DOHH2 (cell line): ENCODE measurements around the gene B4GALNT4.

Experiments used
- EZH2phosphoT487 ChIP-seq: fragments of 200-600 bp; sonication (generic); IDR thresholded peaks from 2 replicates; pipeline ENCODE4 v1.6.1; 2017; ENCODE audit warnings: borderline replicate concordance, mild to moderate bottlenecking, antibody characterized with exemption, low read length, moderate library complexity, mixed read lengths
- TF ChIP-seq, protein P1 (sequence below): fragments of 200-600 bp; sonication (generic); IDR thresholded peaks from one replicate; pipeline ENCODE4 v1.5.1; 2014; ENCODE audit warnings: antibody characterized with exemption, mild to moderate bottlenecking, low read depth, low read length; ENCODE audit not compliant: poor library complexity, severe bottlenecking

DNA sequence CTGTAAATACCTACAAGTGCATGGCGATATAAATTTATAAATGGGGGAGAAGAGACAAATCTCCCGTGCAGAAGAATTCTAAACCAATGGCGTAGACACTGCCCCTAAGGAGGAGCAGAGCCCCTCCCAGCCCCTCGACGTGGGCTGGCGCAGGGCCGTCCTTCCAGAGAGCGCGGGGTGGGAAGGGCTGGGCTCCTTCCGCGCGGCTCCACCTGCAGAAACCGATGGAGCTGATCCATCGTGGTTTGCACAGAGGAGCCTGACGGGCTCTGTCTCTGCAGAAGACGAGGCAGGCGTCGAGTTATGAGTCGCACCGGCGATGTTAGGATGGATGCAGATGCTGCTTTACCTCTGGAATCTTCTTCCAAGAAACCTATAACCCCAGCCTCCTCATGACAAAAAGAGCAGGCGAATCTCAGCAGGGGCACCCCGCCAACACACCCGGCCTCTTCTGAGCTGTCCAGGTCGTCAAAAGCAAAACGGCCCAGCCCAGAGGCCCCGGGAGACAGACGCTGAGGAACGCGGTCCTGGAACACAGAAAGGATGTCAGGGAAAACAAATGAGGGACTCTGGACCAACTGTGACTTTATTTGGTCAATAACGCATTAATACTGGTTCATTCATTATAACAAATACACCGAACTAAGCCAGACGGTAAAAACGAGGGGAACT, 11.0 kb upstream of the B4GALNT4 start:
- TF ChIP-seq, protein P1, sequence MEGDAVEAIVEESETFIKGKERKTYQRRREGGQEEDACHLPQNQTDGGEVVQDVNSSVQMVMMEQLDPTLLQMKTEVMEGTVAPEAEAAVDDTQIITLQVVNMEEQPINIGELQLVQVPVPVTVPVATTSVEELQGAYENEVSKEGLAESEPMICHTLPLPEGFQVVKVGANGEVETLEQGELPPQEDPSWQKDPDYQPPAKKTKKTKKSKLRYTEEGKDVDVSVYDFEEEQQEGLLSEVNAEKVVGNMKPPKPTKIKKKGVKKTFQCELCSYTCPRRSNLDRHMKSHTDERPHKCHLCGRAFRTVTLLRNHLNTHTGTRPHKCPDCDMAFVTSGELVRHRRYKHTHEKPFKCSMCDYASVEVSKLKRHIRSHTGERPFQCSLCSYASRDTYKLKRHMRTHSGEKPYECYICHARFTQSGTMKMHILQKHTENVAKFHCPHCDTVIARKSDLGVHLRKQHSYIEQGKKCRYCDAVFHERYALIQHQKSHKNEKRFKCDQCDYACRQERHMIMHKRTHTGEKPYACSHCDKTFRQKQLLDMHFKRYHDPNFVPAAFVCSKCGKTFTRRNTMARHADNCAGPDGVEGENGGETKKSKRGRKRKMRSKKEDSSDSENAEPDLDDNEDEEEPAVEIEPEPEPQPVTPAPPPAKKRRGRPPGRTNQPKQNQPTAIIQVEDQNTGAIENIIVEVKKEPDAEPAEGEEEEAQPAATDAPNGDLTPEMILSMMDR, result no peak
- no peak for TF ChIP-seq EZH2phosphoT487
